ENCODE results near the gene NPDC1.
"Not testable (repeated sequence)": the region's sequence is repeated elsewhere in the genome, so short reads cannot be mapped to it uniquely, and the experiment has no call there.

Gene NPDC1

DNA sequence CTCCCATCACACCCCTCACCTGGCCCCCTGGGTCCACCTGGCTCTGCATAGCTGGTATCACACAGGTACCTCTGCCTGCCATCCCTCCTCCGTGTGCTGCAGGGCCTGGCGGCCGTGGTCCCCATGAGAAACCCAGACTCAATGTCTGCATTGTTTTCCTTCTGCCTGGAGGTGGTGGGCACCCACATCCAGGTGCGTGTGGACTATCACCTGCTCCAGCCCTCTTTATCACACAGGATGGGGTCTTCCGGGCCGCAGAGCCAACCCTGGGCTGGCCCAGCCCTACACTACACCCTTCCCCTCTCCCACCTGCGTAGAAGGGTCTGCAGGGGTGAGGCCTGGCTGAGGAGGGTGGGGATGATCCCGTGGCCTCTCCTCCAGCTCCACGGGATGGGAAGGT is 7.1 kb downstream of the NPDC1 start:
- no peak for DNase-seq

DNA sequence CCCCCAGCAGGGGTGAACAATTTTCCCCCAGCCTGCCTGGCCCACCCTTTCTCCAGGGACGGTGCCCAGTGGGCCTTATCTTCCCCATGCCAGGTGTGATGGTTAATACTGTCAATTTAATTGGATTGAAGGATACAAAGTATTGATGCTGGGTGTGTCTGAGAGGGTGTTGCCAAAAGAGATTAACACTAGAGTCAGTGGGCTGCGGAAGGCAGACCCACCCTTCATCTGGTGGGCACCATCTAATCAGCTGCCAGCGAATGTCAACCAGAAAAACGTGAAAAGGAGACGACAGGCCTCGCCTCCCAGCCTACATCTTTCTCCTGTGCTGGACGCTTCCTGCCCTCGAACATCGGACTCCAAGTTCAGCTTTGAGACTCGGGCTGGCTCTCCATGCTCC is 8.5 kb downstream of the NPDC1 start:
- no peak for DNase-seq

DNA sequence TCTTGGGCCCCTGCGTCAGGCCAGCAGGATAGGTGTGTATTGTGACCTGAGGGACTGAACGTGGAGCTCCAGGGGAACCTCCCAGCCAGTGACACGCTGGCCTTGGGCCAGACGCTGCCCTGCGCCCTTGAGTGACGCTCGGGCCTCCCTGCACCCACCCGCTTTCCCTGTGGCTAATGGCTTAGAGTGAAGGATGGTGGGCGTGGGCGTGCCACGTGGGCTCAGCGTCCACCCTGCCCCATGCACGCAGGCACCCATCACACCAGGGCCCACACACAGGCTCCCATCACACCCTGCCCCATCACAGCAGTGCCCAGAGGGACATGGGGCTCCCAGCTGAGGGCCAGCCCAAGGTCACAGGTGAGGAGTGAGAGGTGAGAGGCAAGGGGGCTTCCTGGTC is 8.9 kb downstream of the NPDC1 start:
- no peak for DNase-seq

DNA sequence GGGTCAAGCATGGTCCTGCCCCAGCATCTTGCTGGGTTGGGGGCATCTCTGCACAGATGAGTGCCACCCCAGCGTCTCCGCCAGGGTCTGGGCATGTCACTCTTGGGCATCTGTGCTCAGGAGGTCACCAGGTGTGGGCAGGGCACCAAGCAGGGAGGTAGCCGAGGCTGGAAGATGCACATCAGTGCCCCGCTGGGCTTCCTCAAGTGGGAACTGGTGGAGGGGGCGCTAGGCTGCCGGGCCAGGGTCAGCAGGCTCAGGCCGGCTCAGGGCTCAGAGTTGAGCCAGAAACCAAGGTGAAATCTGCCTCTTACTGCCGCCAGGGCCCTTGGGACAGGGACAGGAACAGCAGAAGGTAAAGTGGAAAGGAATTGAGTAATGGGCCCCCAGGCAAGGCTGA is 10.0 kb downstream of the NPDC1 start:
- DNase-seq, result no peak

DNA sequence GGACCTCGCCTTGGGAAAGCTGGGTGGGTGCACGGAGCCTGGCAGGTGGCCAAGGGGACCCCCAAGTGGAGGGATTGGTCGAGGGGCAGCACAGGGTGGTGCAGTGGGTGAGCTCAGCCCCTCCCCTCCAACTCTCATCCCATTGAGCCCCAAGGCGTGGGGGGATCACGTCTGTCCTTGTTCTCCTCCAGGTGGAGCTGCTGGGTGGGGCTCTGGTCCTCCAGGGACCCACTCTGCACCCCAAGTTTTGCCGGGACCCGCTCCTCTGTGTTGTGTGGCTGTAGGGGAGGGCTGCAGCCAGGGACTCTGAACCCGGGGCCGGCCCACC is 10.5 kb downstream of the NPDC1 start:
- DNase-seq, result no peak

DNA sequence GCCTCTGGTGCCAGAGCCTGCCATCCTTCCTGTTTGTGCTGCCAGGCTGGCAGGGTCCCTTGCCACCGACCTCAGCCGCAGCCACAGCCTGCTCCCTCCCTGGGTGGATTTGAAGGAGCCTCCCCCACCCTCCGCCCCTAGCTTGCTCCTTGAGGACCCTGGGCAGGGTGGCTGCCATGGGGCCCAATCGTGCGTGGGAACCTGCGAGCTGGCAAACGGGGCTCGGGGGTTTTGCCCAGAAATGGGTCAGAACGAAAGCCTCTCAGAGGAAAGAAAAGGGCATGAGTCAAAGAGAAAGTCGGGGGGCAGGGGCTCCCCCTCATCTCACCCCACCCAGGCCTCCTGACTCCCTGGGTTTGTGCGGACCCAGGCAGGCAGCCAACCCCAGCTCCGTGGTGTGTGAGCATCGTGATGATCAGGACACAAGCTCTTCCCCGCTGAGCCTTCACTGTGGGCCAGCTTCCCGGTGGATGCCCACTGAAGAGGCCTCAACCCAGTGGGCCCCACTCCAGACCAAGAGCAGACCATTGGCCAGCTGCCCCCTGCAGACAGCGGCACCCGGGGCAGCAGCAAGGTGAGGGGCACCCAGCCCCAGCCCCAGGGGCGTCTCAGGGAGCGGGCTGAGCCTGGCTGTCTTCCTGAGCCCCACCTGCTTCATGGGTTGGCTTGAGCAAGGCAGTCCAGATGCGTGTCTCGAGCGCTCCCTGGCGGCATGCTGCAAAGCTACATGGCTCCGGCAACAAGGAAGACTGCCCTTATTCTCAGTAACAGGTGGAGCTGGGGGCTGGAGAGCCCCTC is 11.1 kb downstream of the NPDC1 start:
- peak; percentile 83 to 86 for DNase-seq

DNA sequence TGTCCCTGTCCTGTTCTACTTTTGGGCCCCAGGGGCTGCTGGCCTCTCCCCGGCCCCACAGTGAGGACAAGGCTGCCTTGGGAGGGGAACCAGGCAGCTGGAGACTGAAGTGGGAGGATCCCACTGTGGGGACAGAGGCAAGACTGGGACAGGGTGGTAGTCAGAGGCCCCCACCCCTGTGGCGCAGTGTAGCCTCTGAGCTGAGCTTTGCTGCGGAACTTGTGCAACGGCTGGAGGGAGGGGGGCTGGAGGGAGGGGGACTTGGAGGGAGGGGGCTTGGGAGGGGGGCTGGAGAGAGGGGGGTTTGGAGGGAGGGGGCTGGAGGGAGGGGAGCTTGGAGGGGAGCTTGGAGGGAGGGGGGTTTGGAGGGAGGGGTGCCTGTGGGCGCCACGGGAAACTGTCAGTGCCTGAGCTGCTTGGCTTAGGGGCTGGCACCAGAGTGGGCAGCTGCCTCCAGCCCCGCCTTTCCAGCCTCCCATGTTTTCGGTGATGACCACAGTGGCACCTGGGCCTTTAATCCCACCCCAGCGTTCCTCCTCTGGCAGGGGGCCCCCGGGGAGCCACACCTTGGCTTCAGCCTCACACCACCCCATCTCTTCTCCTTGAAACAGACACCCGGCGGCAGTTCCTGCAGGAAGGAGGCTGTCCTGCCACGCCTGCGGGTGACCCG is 11.8 kb downstream of the NPDC1 start:
- no peak for DNase-seq

DNA sequence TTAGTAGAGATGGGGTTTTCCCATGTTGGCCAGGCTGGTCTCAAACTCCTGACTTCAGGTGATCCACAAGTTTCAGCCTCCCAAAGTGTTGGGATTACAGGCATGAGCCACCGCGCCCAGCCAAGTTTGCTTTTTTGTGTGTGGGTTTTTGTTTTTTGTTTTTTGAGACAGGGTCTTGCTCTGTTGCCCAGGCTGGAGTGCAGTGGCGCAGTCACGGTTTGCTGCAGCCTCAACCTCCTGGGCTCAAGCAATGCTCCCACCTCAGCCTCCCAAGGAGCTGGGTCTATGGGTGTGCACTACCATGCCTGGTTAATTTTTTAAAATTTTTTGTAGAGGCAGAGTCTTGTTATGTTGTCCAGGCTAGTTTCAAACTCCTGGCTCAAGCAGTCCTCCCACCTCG is 12.5 kb downstream of the NPDC1 start:
- DNase-seq, result not testable (repeated sequence)

DNA sequence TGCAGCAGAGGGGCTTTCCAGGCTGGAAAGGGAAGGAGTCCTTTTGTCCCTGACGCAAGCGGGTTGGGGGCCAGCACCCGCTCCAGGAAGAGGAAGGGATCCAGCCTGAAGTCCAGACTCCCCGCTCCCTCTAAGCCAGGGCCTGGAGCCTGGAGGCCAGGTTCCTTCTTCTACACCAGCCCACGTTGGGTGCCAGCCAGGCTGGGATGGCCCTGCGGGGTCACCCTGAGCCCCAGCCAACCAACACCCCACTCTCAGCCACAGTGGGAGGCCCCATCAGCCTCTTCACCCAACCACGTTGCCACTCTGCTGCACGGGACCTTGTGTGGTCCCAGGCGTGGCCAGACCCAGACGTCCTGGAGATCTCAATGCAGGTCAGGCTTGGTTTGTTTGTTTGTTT is 13.1 kb downstream of the NPDC1 start:
- no peak for DNase-seq

DNA sequence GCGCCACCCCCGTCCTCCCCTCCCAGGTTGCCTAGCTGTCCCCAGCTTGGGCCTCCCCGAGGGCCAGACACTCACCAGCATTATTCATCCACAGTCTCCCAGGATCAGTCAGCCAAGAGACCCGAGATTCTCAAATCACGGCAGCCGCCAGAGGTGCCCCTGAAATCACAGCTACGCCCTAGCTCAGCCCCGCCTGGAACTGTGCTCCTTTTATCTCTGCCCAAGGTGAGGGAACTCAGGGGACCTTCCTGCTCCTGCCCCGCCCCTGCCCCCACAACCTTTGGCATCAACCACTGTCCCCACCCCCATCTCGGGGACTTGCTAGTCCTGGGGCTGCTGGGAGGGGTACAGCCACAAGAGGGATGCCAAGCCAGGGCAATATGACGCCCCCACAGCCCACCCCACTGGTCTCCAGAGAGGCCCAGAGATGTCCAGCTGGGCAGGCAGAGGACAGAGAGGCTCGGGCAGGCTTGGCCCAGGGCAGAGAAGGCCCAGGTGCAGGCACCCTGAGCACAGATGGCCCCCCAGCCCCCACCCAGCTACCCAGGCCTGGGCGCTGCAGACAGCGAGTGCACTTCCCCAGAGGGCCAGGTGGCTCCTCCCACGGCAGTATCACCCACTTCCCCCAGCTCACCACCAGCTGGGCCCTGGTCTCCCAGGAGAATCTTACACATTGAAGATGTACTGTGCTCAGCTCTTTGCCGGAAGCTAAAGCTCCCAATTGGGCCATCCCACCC is 13.9 kb downstream of the NPDC1 start, which contains the start of gene FUT7:
FUT7 (minus strand) TSS at position 185 of the 737 bp plus-strand sequence; CDS start at position 88, 97 bp downstream.
- no peak for DNase-seq

DNA sequence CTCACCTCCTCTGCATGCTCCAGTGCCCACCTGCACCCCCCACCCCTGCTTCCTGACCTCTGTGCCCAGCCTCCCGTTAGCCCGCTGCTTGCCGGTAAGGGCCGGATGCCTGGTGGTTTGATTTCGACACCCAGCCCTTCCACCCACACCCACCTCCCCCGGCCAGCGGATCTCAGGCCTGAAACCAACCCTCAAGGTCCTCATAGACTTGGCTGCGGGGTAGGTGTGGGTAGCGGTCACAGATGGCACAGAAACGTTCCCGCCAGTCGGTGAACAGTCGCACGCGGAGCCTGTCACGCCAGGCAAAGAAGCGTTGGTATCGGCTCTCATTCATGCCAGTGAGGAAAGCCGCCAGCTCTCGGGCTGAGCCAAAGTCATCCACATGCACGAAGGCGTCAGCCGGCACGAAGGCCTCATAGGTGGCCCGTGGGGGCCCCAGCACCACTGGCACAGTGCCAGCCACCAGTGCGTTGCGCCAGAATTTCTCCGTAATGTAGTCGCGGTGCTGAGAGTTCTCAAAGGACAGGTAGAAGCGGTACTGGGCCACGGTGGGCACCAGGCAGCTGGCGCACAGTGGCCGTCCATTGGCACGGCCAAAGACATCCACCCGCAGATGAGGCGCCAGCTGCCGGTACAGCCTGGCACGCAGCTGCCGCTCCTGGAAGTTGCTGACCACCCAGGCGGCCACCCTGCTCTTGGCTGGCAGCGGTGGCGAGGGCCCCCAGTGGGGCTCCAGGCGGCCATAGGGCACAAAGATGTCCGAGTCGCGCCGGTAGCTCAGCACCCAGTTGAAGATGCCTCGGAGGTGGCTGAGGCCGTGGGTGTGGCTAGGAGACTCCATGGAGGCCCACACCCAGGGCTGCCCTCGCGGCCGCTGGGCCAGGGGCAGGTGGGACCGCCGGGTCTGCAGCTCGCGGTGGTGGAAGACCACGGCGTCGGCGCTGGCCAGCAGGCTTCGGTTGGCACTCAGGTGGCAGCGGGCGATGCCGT is 15.1 kb downstream of the NPDC1 start:
- peak in 1 of 2 donors; percentile 32 for DNase-seq

DNA sequence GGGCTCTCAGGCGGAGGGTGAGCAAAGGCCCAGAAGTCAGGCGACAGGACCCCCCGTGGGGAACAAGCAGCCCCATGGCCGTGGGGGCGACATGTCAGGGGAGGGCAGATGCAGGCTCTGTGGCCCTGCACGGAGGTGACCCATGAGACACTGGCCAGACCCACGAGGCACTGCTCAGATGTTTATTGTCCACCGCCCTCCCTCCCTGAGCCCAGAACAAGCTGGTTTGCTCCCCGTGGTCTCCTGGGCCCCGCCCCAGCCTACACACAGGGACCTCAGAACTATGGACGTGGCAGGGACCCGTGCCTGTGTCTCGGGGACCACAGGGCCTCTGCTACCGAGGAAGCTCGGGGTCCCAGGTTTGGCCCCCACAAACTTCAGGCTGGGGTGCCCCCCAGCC is 16.0 kb downstream of the NPDC1 start:
- DNase-seq, result no peak

DNA sequence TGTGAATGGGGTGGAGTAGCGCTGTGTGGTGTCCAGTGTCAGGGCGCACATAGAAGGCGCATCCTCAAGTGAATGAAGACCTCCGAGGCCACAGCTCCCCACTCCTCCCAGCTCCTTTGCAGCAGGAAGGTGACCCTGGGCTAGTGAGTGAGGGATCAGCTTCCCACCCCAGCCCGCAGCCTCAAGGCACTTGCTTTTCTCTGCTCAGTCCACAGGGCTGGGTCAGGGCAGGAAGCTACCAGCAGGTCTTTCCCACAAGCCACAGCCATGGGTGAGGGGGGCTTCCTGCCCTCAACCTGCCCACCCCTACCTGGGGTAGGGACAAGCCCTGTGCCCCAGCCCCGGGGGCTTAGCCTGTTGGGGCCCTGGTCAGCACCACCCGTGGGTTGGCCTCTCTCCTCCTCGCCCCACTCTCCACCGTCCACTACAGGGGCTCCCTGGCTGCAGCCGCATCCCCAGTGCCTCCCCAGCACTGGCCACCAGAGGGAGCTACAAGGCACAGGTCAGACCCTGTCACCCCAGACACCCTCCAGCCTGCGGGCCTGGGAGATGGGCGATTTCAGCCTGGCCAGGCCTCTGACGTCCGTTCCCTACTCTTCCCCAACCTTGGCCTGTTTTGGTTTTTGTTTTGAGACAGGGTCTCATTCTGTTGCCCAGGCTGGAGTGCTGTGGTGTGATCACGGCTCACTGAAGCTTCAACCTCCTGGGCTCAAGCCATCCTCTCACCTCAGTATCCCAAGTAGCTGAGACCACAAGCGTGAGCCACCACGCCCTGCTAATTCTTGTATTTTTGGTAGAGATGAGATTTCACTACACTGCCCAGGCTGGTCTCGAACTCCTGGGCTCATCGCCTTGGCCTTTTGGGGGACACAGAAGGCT is 16.7 kb downstream of the NPDC1 start:
- peak; percentile 80 to 84 for DNase-seq

DNA sequence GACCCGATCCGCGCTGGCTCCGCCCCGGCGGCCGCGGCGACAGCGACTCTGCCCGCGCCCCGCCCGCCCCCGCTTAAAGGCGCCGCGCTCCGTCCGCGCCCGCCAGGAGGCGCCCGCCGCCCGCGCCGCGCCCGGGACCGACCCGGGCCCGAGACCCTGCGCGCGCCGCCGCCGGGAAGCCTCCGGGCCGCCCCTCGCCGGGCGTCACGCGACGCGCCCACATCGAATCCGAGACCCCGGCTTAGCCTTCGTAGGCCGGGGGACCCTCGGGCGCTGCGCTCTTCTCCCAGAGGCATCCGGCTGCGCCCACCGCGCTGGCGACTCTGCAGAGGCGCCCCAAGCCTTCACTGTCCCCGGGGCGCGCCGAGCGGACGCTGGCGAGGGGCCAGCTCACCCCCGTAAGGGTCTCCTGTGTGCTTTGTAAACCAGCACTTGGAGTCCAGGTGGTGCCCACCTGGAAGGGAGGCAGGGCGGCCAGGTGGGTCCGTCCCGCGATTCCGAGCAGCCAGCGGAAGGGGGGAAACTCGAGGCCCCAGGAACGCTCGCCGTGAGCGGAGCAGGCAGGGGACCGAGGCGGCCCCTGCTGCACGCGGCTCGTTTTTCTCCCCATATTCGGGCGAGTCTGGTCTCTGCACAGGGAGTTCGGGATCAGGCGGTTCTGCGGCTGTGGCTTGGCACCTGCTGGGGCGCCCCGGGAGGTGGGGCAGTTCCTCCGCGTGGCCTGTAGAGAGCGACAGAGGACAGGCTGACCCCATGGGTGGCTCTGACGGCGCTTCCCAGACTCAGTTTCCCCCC is 17.5 kb downstream of the NPDC1 start:
- peak; percentile 57 to 69 for DNase-seq

DNA sequence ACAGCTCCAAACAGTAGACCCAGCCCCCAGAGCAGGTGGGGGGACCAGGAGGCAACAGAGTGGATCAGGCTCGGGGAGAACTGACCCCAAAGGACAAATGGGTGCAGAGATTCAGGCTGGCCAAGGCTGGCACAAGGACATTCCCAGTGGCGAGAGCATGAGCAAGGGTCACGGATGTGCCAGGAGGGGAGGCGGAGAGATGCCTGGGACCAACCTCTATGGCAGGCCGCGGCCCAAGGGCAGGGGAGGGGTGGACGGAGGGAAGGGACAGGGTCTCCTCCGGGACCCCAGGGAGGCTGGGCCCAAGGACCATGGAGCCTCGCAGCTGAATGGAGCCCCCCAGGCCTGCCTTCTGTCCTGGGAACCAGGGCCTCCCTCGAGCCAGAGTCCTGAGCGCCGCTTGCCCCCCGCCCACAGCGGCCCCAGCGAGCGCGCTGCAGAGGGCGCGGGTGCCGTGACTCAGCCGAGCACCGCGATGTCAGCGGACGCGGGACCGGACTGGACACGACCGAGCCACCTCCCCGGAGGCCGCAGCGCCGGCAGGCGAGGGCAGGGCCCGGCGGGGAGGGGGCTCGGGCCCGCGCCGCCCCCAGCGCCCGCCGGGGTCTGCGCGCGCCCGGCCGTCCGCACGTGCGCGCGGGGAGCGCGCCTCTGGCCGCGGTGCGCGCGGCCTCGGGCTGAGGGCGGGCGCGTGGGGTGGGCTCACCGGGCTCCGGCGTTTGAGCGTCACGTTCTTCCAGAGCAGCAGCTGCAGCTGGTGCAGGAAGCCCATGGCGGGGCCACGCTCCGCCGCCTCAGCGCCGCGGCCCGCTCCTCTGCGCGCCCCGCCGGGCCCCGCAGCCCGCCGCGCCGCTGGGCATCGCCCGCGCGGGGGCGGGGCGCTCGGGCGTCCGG is 18.4 kb downstream of the NPDC1 start, which contains the start of gene ABCA2:
ABCA2 (minus strand) TSS at position 869 of the 894 bp plus-strand sequence; CDS start at position 772, 97 bp downstream.
- no peak for DNase-seq

DNA sequence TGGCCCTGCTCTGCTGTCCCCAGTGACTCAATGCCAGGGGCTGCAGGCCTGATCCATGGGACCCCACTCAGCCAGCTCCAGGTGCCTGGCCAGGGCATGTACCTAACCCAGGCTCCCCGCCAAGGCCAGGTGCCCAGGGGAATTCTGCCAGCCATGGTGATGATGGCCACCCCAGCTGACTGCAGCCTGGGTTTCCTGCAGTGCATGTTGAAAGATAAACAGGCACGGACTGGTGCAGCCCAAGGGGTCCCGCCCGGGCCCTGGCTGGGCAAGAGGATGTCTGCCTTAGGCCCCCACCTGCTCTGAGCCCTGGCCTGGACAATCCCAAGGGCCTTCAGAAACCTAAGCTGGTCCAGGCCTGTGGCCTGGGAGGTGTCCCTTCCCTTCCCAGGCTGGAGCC is 19.1 kb downstream of the NPDC1 start:
- DNase-seq, result no peak

DNA sequence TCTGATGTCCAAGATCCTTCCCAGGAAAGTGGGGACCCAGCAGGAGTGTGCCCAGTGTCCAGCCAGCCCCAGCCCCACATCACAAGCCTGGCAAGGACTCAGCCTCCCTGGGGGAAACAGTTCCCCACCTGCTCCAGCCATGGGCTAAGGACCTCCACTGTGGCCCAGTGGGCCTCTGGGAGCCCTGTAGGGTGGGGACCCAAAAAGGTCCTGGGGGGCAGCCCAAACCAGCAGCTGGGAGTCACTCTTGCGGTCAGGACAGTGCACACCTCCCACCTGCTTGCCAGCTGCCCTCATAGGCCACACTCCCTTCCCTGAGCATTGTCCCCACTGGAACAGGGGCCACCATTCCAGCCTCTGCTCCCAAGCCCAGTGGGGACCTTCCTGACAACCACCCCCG is 19.6 kb downstream of the NPDC1 start:
- DNase-seq, result no peak

DNA sequence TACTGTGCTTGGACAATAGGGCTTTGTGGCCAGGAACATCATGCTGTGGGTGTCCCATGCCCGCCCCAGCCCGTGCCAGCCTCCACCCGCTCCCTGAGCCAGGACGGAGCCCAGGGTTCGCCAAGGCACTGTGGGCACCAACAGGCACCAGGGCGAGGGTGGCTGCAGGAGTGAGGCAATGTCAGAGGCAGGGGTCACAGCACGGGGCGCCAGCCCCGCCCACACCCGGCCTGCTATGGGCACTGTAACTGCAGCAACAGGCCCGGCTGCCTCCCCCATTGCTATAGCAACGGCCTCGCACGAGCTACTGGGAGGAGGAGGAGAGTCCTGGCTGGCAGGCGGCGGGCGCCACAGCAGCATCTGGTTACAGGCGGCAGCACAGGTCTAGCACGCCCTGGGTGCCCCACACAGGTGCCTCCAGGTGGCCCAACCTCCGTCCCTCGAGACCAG is 20.4 kb downstream of the NPDC1 start:
- no peak for DNase-seq

DNA sequence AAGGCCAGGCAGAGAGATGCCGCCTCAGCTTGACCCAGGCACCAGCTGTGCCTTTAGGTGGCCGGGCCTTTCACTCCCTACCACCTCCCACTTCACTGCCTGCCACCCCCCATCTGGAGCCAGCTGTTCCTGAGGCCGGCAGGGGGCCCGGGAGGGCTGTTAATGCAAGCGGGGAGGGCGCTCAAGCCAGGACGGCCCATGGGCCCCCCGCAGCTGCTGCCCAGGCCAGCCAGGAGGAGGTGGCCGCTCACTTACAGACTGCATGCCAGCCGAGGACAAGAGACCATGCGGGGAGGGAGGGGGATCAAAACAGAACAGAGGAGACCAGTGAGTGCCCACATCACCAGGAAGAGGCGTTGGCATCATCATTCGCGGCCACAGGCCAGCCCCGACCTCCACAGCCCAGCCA is 22.4 kb downstream of the NPDC1 start:
- DNase-seq, result no peak

All from stimulated activated CD4-positive, alpha-beta T cell treated with anti-CD3 and anti-CD28 coated beads, Interleukin-2, amount 100 ng/mL, for 48 hours (primary cell).